H9 (cell line): ENCODE data around the gene HBZ. TPM values are rescaled to one million over a fixed set of nuclear protein-coding genes. Genes with fewer than 3 reads are reported as not detected.

Source experiments
- DNase-seq: peaks from one replicate; pipeline ENCODE4 v3.0.0-alpha.2; 2017
- H2AFZ ChIP-seq: one replicate; pipeline ENCODE4 v1.6.1; 2013; ENCODE audit warnings: mild to moderate bottlenecking, low read length, control low read depth, moderate library complexity
- H2AK5ac ChIP-seq: 2 replicates; pipeline ENCODE4 v1.6.1; 2013; ENCODE audit warnings: low read length, control low read depth, mixed read lengths; ENCODE audit not compliant: insufficient read length
- H2BK120ac ChIP-seq: one replicate; pipeline ENCODE4 v1.6.1; 2013; ENCODE audit warnings: low read depth, mild to moderate bottlenecking, low read length, control low read depth, inconsistent platforms; ENCODE audit not compliant: poor library complexity, severe bottlenecking
- H2BK12ac ChIP-seq: 2 replicates; pipeline ENCODE4 v1.6.1; 2013; ENCODE audit warnings: low read length, control low read depth, mixed read lengths, low read depth; ENCODE audit not compliant: insufficient read length
- H2BK15ac ChIP-seq: 2 replicates; pipeline ENCODE4 v1.6.1; 2013; ENCODE audit warnings: low read depth, low read length, control low read depth
- H2BK20ac ChIP-seq: one replicate; pipeline ENCODE4 v1.6.1; 2013; ENCODE audit warnings: low read depth, mild to moderate bottlenecking, low read length, control low read depth, inconsistent platforms; ENCODE audit not compliant: poor library complexity, severe bottlenecking
- H2BK5ac ChIP-seq: 2 replicates; pipeline ENCODE4 v1.6.1; 2013; ENCODE audit warnings: low read length, control low read depth, mixed read lengths; ENCODE audit not compliant: insufficient read length
- H3K14ac ChIP-seq: 2 replicates; pipeline ENCODE4 v1.6.1; 2013; ENCODE audit warnings: low read length, control low read depth; ENCODE audit not compliant: insufficient read depth
- H3K18ac ChIP-seq: 2 replicates; pipeline ENCODE4 v1.6.1; 2013; ENCODE audit warnings: low read depth, mild to moderate bottlenecking, mixed read lengths, low read length, control low read depth; ENCODE audit not compliant: insufficient read length
- H3K23ac ChIP-seq: 2 replicates; pipeline ENCODE4 v1.6.1; 2013; ENCODE audit warnings: low read length, control low read depth, mixed read lengths, low read depth; ENCODE audit not compliant: insufficient read length
- H3K23me2 ChIP-seq: 2 replicates; pipeline ENCODE4 v1.6.1; 2013; ENCODE audit warnings: low read depth, mild to moderate bottlenecking, mixed read lengths, low read length, control low read depth; ENCODE audit not compliant: insufficient read length, poor library complexity, severe bottlenecking
- H3K27ac ChIP-seq: 2 replicates; pipeline ENCODE4 v1.5.1; 2013; ENCODE audit warnings: low read length, control low read depth, mixed read lengths, low read depth; ENCODE audit not compliant: insufficient read length
- H3K27me3 ChIP-seq: 2 replicates; pipeline ENCODE4 v1.6.1; 2013; ENCODE audit warnings: low read length, control low read depth, inconsistent platforms; ENCODE audit not compliant: insufficient read depth
- H3K4ac ChIP-seq: 2 replicates; pipeline ENCODE4 v1.6.1; 2013; ENCODE audit warnings: low read depth, mild to moderate bottlenecking, control low read depth, inconsistent platforms, low read length, moderate library complexity
- H3K4me1 ChIP-seq: 2 replicates; pipeline ENCODE4 v1.6.1; 2013; ENCODE audit warnings: low read length, control low read depth, inconsistent platforms; ENCODE audit not compliant: insufficient read depth
- H3K4me2 ChIP-seq: 2 replicates; pipeline ENCODE4 v1.6.1; 2013; ENCODE audit warnings: low read length, control low read depth, mixed read lengths; ENCODE audit not compliant: insufficient read length, insufficient read depth
- H3K56ac ChIP-seq: 2 replicates; pipeline ENCODE4 v1.6.1; 2013; ENCODE audit warnings: low read depth, mild to moderate bottlenecking, mixed read lengths, low read length, control low read depth; ENCODE audit not compliant: insufficient read length
- H3K79me1 ChIP-seq: 2 replicates; pipeline ENCODE4 v1.6.1; 2013; ENCODE audit warnings: low read depth, mild to moderate bottlenecking, moderate library complexity, low read length, control low read depth, inconsistent platforms; ENCODE audit not compliant: insufficient read depth, poor library complexity, severe bottlenecking
- H3K79me2 ChIP-seq: 2 replicates; pipeline ENCODE4 v1.6.1; 2013; ENCODE audit warnings: low read length, control low read depth, inconsistent platforms; ENCODE audit not compliant: insufficient read depth
- H3K9ac ChIP-seq: 2 replicates; pipeline ENCODE4 v1.6.1; 2013; ENCODE audit warnings: low read length, control low read depth, mixed read lengths; ENCODE audit not compliant: insufficient read length; ENCODE audit errors: extremely low read depth
- H3K9me3 ChIP-seq: one replicate; pipeline ENCODE4 v1.6.1; 2013; ENCODE audit warnings: low read depth, low read length, inconsistent platforms; ENCODE audit not compliant: control insufficient read depth
- H3T11ph ChIP-seq: one replicate; pipeline ENCODE4 v1.6.1; 2013; ENCODE audit warnings: mild to moderate bottlenecking, low read length, control low read depth, inconsistent platforms
- H4K20me1 ChIP-seq: one replicate; pipeline ENCODE4 v1.6.1; 2013; ENCODE audit not compliant: control insufficient read depth, insufficient read length, insufficient read depth
- H4K5ac ChIP-seq: 2 replicates; pipeline ENCODE4 v1.6.1; 2013; ENCODE audit warnings: low read depth, mild to moderate bottlenecking, mixed read lengths, low read length, control low read depth; ENCODE audit not compliant: insufficient read length
- H4K8ac ChIP-seq: replicated peaks from 2 replicates; pipeline ENCODE4 v1.6.1; 2013; ENCODE audit warnings: low read length, control low read depth, mixed read lengths, low read depth; ENCODE audit not compliant: insufficient read length
- H4K91ac ChIP-seq: 2 replicates; pipeline ENCODE4 v1.6.1; 2013; ENCODE audit warnings: low read depth, mild to moderate bottlenecking, moderate library complexity, mixed read lengths, low read length, control low read depth; ENCODE audit not compliant: insufficient read length
- H3K27ac Mint-ChIP-seq, 3 experiments: 2 replicates in 2 of 3; 3 replicates in 1 of 3; pipeline ENCODE4 v1.8.0; 2020 to 2021; ENCODE audit warnings: mixed read lengths in 3 of 3, mild to moderate bottlenecking in 1 of 3, moderate library complexity in 1 of 3
- H3K27me3 Mint-ChIP-seq: 2 replicates; pipeline ENCODE4 v1.8.0; 2021; ENCODE audit warnings: low read depth, mild to moderate bottlenecking, moderate library complexity, mixed read lengths
- H3K36me3 Mint-ChIP-seq, 3 experiments: 2 replicates in 2 of 3; 3 replicates in 1 of 3; pipeline ENCODE4 v1.8.0; 2020 to 2021; ENCODE audit warnings: low read depth in 3 of 3, mixed read lengths in 3 of 3; ENCODE audit not compliant: insufficient read depth in 1 of 3
- H3K4me1 Mint-ChIP-seq, 2 experiments: 2 replicates each; pipeline ENCODE4 v1.8.0; 2020; ENCODE audit warnings: mixed read lengths in 2 of 2
- H3K4me3 Mint-ChIP-seq, 2 experiments: 2 replicates in 1 of 2; 3 replicates in 1 of 2; pipeline ENCODE4 v1.8.0; 2020 to 2021; ENCODE audit warnings: mild to moderate bottlenecking in 2 of 2, mixed read lengths in 2 of 2, moderate library complexity in 1 of 2
- H3K9me3 Mint-ChIP-seq, 2 experiments: 2 replicates in 1 of 2; 3 replicates in 1 of 2; pipeline ENCODE4 v1.8.0; 2020; ENCODE audit warnings: mild to moderate bottlenecking in 2 of 2, mixed read lengths in 2 of 2, moderate library complexity in 1 of 2
- WGBS: extraction: QIAGEN DNeasy Blood & Tissue Kit; methylation state at CpG from one replicate; pipeline ENCODE4 v1.1.7; 2013; ENCODE audit warnings: missing lambda C conversion rate, low lambda C conversion rate, mixed read lengths; ENCODE audit not compliant: insufficient read length; ENCODE audit errors: extremely low coverage; 5-methylcytosine and 5-hydroxymethylcytosine counted together
- total RNA-seq: library from RNA; stranded (reverse); gene quantifications from 2 replicates; pipeline ENCODE4 v1.2.1, GENCODE V29; 2021
- TF ChIP-seq, protein P1 (sequence below): fragments of 200-600 bp; sonication (generic); conservative IDR thresholded peaks from 3 replicates; pipeline ENCODE4 v1.8.0; 2021; ENCODE audit warnings: antibody characterized with exemption, mild to moderate bottlenecking

Gene HBZ
- total RNA-seq, 1 experiment from 2014 or later, result not detected

DNA sequence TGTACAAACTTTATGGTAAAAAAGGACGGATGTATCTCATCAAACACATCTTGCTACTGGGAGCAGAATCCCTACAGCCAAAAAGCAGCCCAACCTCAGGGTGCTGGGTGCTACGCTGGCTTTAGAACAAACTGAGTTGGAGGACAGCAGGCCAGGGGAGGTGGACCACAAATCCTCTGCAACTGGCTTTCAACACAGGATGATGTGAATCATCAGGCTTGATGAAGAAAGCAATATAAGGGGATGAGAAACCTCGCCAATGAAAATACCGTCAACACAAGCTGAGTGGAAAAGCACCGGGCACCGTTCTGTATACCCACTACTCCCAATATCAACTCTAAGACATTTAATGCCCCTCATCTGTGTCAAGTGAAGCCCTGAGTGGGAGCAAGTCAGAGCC is 42.1 kb downstream of the HBZ start:
- H3K27me3 ChIP-seq, result no peaks in the 10 kb centered on the region
- no peak overlapping the region for H3K23ac ChIP-seq
- H3K56ac ChIP-seq, result no peak overlapping the region
- H3K4ac ChIP-seq, result no peak overlapping the region
- no peaks in the 10 kb centered on the region for H3K23me2 ChIP-seq
- peaks cover 2% of the 10 kb centered on the region for H4K20me1 ChIP-seq
- TF ChIP-seq, protein P1, sequence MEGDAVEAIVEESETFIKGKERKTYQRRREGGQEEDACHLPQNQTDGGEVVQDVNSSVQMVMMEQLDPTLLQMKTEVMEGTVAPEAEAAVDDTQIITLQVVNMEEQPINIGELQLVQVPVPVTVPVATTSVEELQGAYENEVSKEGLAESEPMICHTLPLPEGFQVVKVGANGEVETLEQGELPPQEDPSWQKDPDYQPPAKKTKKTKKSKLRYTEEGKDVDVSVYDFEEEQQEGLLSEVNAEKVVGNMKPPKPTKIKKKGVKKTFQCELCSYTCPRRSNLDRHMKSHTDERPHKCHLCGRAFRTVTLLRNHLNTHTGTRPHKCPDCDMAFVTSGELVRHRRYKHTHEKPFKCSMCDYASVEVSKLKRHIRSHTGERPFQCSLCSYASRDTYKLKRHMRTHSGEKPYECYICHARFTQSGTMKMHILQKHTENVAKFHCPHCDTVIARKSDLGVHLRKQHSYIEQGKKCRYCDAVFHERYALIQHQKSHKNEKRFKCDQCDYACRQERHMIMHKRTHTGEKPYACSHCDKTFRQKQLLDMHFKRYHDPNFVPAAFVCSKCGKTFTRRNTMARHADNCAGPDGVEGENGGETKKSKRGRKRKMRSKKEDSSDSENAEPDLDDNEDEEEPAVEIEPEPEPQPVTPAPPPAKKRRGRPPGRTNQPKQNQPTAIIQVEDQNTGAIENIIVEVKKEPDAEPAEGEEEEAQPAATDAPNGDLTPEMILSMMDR, result no peak
- H4K8ac ChIP-seq, result no peak overlapping the region
- no peak overlapping the region for H2AK5ac ChIP-seq
- H3K27ac ChIP-seq, result no peak overlapping the region
- no peak overlapping the region for H3K18ac ChIP-seq
- no peak overlapping the region for H2BK20ac ChIP-seq
- H3K9ac ChIP-seq, result no peak overlapping the region
- H4K5ac ChIP-seq, result no peak overlapping the region
- H3T11ph ChIP-seq, result no peak overlapping the region
- H3K4me2 ChIP-seq, result no peak overlapping the region
- Mint-ChIP-seq H3K4me3 (no peak overlapping the region), H3K4me1 (no peaks in the 10 kb centered on the region), H3K27me3 (no peaks in the 10 kb centered on the region), H3K36me3 (peaks cover 61 to 95% (median 84%) of the 10 kb centered on the region in 3 experiments), H3K27ac (no peak overlapping the region), H3K9me3 (no peaks in the 10 kb centered on the region)
- no peaks in the 10 kb centered on the region for H3K9me3 ChIP-seq
- H2BK12ac ChIP-seq, result no peak overlapping the region
- no peak overlapping the region for H2BK15ac ChIP-seq
- no peak for DNase-seq
- no peaks in the 10 kb centered on the region for H3K79me2 ChIP-seq
- no peak overlapping the region for H2BK120ac ChIP-seq
- H3K4me1 ChIP-seq, result no peaks in the 10 kb centered on the region
- H2AFZ ChIP-seq, result no peak overlapping the region
- no peak overlapping the region for H3K14ac ChIP-seq
- no peak overlapping the region for H2BK5ac ChIP-seq
- H3K79me1 ChIP-seq, result no peaks in the 10 kb centered on the region
- H4K91ac ChIP-seq, result no peak overlapping the region
- no CpG with 5 or more reads among the region's 6 CpGs for WGBS
